Measurements from ENCODE around the gene FBXO34.

GRCh38 chr14:55303691-55304145, 32.5 kb downstream of the FBXO34 start:
- TF ChIP-seq, protein P1, sequence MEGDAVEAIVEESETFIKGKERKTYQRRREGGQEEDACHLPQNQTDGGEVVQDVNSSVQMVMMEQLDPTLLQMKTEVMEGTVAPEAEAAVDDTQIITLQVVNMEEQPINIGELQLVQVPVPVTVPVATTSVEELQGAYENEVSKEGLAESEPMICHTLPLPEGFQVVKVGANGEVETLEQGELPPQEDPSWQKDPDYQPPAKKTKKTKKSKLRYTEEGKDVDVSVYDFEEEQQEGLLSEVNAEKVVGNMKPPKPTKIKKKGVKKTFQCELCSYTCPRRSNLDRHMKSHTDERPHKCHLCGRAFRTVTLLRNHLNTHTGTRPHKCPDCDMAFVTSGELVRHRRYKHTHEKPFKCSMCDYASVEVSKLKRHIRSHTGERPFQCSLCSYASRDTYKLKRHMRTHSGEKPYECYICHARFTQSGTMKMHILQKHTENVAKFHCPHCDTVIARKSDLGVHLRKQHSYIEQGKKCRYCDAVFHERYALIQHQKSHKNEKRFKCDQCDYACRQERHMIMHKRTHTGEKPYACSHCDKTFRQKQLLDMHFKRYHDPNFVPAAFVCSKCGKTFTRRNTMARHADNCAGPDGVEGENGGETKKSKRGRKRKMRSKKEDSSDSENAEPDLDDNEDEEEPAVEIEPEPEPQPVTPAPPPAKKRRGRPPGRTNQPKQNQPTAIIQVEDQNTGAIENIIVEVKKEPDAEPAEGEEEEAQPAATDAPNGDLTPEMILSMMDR (IDR thresholded peaks at IDR 0.05; ENCODE audit: insufficient read depth, low read length, poor library complexity, severe bottlenecking), result no peak
- no peak for TF ChIP-seq EZH2phosphoT487 (conservative IDR thresholded peaks at IDR 0.05; ENCODE audit: low read length)
